Esophagus squamous epithelium (tissue), 5 donors: Measurements from ENCODE around the gene TAF5. TPM values are rescaled to one million over a fixed set of nuclear protein-coding genes. Genes with fewer than 3 reads are reported as not detected.
"Not testable (repeated sequence)": the region's sequence is repeated elsewhere in the genome, so short reads cannot be mapped to it uniquely, and the experiment has no call there.

Experiments used
- DNase-seq: peaks from one replicate; lab custom pipeline; 2025; lab: John Stamatoyannopoulos, UW
- H3K27ac ChIP-seq, 4 donors: fragments of 200-600 bp; sonication (generic); one replicate each; pipeline ENCODE4 v1.5.1; 2016 to 2019; ENCODE audit warnings: mild to moderate bottlenecking in 1 of 4
- H3K27me3 ChIP-seq, 4 donors: fragments of 200-600 bp; sonication (generic); 1 replicate in 3 of 4; 2 replicates in 1 of 4; pipeline versions ENCODE4 v1.5.1 to v1.6.0; 2017 to 2021; ENCODE audit warnings: antibody characterized with exemption in 1 of 4
- H3K36me3 ChIP-seq, 3 donors: fragments of 200-600 bp; sonication (generic); one replicate each; pipeline ENCODE4 v1.5.1; 2016 to 2019
- H3K4me1 ChIP-seq, 3 donors: fragments of 200-600 bp; sonication (generic); one replicate each; pipeline ENCODE4 v1.5.1; 2017 to 2019
- H3K4me3 ChIP-seq, 4 donors: fragments of 200-600 bp; sonication (generic); 1 replicate in 3 of 4; 2 replicates in 1 of 4; pipeline ENCODE4 v1.5.1; 2016 to 2019; ENCODE audit warnings: mild to moderate bottlenecking in 2 of 4, moderate library complexity in 1 of 4
- H3K9me3 ChIP-seq, 3 donors: fragments of 200-600 bp; sonication (generic); one replicate each; pipeline ENCODE4 v1.5.1; 2016 to 2019
- CTCF ChIP-seq, 6 experiments: fragments of 450-650 bp in 4 of 6; fragments of 200-600 bp in 2 of 6; sonication (generic) in 2 of 6; IDR thresholded peaks; one replicate each; pipeline ENCODE4 v1.5.1; 2016 to 2019; ENCODE audit warnings: antibody characterized with exemption in 6 of 6, mild to moderate bottlenecking in 4 of 6, moderate library complexity in 4 of 6
- POLR2A ChIP-seq, 4 donors: fragments of 450-650 bp; IDR thresholded peaks; one replicate each; pipeline ENCODE4 v1.6.1; 2017; ENCODE audit warnings: antibody characterized with exemption in 4 of 4, mild to moderate bottlenecking in 4 of 4, moderate library complexity in 3 of 4
- WGBS, 2 donors: methylation state at CpG; one replicate each; pipeline ENCODE4 v1.1.5; 2018; 5-methylcytosine and 5-hydroxymethylcytosine counted together
- intact Hi-C: fragments of 100-400 bp; cut with DNase I; formaldehyde crosslinking; loops from one replicate; pipeline ENCODE4 v1.15.0; 2022
- total RNA-seq, 4 donors: library from RNA; depleted of rRNA; stranded (reverse); fragments of >200 nt; gene quantifications; one replicate each; pipeline ENCODE4 v1.1.0, GENCODE V29; 2016
- donor health status: DM: yes; HTN: yes; CAD: no.

TAF5 gene
- total RNA-seq, 4 donors from 2014 or later = 2.0 to 5.7 (median 4.5) TPM

DNA sequence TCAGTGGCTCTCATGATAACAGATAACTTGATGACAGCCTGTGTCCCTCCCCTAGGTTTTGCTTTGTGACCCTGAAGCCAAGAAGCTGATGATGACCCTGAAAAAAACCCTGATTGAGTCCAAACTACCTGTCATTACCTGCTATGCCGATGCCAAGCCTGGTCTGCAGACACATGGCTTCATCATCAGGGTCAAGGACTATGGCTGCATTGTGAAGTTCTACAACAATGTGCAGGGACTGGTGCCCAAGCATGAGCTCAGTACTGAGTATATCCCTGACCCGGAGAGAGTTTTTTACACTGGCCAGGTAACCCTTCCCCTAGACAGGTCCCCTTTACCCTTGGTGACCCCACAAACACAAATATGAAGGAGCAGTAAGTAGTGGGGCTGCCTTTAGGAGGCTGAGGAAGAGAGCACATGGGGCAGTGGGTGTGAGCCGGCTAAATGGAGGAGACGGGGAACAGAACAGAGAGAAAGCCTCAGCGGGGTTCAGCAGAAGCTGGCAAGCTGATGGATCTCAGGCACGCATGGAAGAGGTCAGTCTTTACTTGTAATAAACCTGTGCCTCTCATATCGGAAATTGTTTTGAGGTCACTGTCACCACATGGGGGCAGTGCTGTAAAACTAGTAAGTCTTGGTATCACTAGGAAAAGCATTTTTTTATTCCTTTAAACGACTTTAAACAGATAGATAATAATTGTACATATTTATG, 48.8 kb downstream of the TAF5 start:
- Histone ChIP-seq H3K4me1 (no peaks in the 10 kb centered on the region), H3K27me3 (no peaks in the 10 kb centered on the region), H3K9me3 (no peaks in the 10 kb centered on the region), H3K4me3 (no peak overlapping the region), H3K36me3 (peaks cover 70 to 100% (median 80%) of the 10 kb centered on the region in 3 donors), H3K27ac (no peak overlapping the region)
- TF ChIP-seq CTCF (IDR thresholded peaks at IDR 0.05) (peak; percentile 49 to 65 (median 60)), POLR2A (IDR thresholded peaks at IDR 0.05) (no peak)
- peak; percentile 19 for DNase-seq
- 34 to 50% methylated on average over 7 to 8 of the region's 8 CpGs for WGBS, 2 donors
- intact Hi-C loops = loop anchor here (5.0 kb wide), 1 partner anchor 66 kb away; no protein-coding TSS in a partner anchor

GRCh38 chr10:103417148-103417469, 49.3 kb downstream of the TAF5 start:
- not testable (repeated sequence) for DNase-seq, H3K4me1 ChIP-seq, H3K4me3 ChIP-seq, H3K27me3 ChIP-seq, H3K27ac ChIP-seq, H3K9me3 ChIP-seq
- 78 to 79% methylated on average over 4 to 5 of the region's 5 CpGs for WGBS, 2 donors
- H3K36me3 ChIP-seq = peaks cover 70 to 100% (median 77%) of the 10 kb centered on the region in 3 donors
- intact Hi-C loops = loop anchor here (5.0 kb wide), 1 partner anchor 65 kb away; no protein-coding TSS in a partner anchor

DNA sequence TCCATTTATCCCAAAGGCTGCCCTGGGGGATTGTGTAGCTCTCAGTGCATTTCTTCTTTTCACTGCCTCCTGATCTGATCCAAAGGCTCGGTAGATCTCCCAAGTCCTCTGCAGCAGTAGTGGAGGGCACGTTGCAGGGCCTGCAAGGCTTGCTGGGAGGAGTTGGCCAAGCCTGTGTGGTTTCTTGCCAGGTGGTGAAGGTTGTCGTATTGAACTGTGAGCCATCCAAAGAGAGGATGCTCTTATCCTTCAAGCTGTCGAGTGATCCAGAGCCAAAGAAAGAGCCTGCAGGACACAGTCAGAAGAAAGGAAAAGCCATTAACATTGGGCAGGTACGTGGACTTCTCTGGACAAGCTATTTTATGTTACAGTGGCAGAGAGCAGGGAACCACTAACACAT, 49.8 kb downstream of the TAF5 start:
- DNase-seq = no peak
- Histone ChIP-seq H3K4me3 (no peak overlapping the region), H3K36me3 (peaks cover 70 to 100% (median 74%) of the 10 kb centered on the region in 3 donors), H3K27me3 (no peaks in the 10 kb centered on the region), H3K4me1 (no peaks in the 10 kb centered on the region), H3K27ac (no peak overlapping the region), H3K9me3 (no peaks in the 10 kb centered on the region)
- no peak for TF ChIP-seq CTCF (IDR thresholded peaks at IDR 0.05)
- TF ChIP-seq POLR2A (IDR thresholded peaks at IDR 0.05) = no peak
- WGBS, 2 donors = 83 to 95% methylated on average over 4 to 5 of the region's 5 CpGs
- intact Hi-C loops = loop anchor here (5.0 kb wide), 1 partner anchor 65 kb away; no protein-coding TSS in a partner anchor

DNA sequence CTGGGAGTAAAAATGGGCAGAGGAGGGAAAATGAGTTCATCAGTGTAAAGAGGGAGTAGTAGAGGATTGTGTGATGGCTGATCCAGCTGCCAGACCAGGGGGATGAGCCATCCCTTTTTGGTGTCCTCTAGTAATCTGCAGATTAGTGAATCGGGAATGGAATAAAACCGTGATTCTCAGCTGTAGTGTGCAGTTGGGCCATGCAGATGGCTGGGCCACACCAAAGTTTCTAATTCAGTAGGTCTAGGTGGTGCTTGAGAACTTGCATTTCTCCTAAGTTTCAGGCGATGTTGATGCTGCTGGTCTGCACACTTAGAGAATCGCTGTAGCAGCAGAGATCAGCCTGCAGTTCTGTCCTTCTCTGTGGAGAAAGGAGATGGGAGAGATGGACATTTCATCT, 51.3 kb downstream of the TAF5 start:
- H3K27ac ChIP-seq = no peak overlapping the region
- 90 to 95% methylated on average over 4 of the region's 4 CpGs for WGBS, 2 donors
- intact Hi-C loops = loop anchor here (5.0 kb wide), 1 partner anchor 63 kb away; no protein-coding TSS in a partner anchor
- TF ChIP-seq POLR2A (IDR thresholded peaks at IDR 0.05) (no peak), CTCF (IDR thresholded peaks at IDR 0.05) (no peak)
- no peak overlapping the region for H3K4me3 ChIP-seq
- H3K4me1 ChIP-seq = no peaks in the 10 kb centered on the region
- peaks cover 57 to 100% (median 70%) of the 10 kb centered on the region in 3 donors for H3K36me3 ChIP-seq
- no peak for DNase-seq
- H3K9me3 ChIP-seq = no peaks in the 10 kb centered on the region
- no peaks in the 10 kb centered on the region for H3K27me3 ChIP-seq

- Histone ChIP-seq H3K9me3 (no peaks in the 10 kb centered on the region), H3K4me3 (no peak overlapping the region), H3K36me3 (peaks cover 36 to 100% (median 36%) of the 10 kb centered on the region in 3 donors), H3K4me1 (no peaks in the 10 kb centered on the region), H3K27me3 (no peaks in the 10 kb centered on the region), H3K27ac (no peak overlapping the region)
- no peak for TF ChIP-seq POLR2A (IDR thresholded peaks at IDR 0.05)
- no peak for TF ChIP-seq CTCF (IDR thresholded peaks at IDR 0.05)
- intact Hi-C loops = no loop called here
- DNase-seq = no peak
- WGBS, 2 donors = 84 to 93% methylated on average over 4 to 5 of the region's 5 CpGs
Measured at GRCh38 chr10:103423748-103424147, 56.0 kb downstream of the TAF5 start.
